Cardiac fibroblast (primary cell): Measurements from ENCODE around the gene MAGED1.
A peak's percentile ranks its signal among the peaks of the same experiment; 100 is the strongest.
"Not testable (repeated sequence)": the region's sequence is repeated elsewhere in the genome, so short reads cannot be mapped to it uniquely, and the experiment has no call there.

ENCODE experiments used
- DNase-seq, 2 donors: peaks; one replicate each; pipeline versions ENCODE4 v3.0.0 to v3.0.0-alpha.2; 2010; ENCODE audit warnings: low read depth in 2 of 2
- H3K4me3 ChIP-seq, 2 donors: replicated peaks in 1 of 2; 1 replicate in 1 of 2; 2 replicates in 1 of 2; pipeline ENCODE4 v1.5.1; 2011; ENCODE audit warnings: low read depth in 2 of 2, low read length in 2 of 2, mild to moderate bottlenecking in 2 of 2, moderate library complexity in 1 of 2
- CTCF ChIP-seq: IDR thresholded peaks from one replicate; pipeline ENCODE4 v1.5.1; 2011; ENCODE audit warnings: low read depth, mild to moderate bottlenecking, low read length, inconsistent platforms

Gene MAGED1

GRCh38 chrX:51893931-51894696, 691 bp downstream of the MAGED1 start:
- peak overlapping the region; percentile 67 to 70 for H3K4me3 ChIP-seq
- no peak for TF ChIP-seq CTCF
- DNase-seq = peak; percentile 22 to 54

- peak overlapping the region; percentile 67 to 70 for H3K4me3 ChIP-seq
- peak; percentile 34 for DNase-seq
- peak; percentile 24 for TF ChIP-seq CTCF
Observed at GRCh38 chrX:51894697-51895336, 1.4 kb downstream of the MAGED1 start.

GRCh38 chrX:51896626-51897025, 3.2 kb downstream of the MAGED1 start:
- H3K4me3 ChIP-seq = no peak overlapping the region
- DNase-seq = no peak
- no peak for TF ChIP-seq CTCF

GRCh38 chrX:51899741-51900140, 6.3 kb downstream of the MAGED1 start:
- peak; percentile 20 to 44 for DNase-seq
- no peak for TF ChIP-seq CTCF
- no peak overlapping the region for H3K4me3 ChIP-seq

GRCh38 chrX:51902510-51903050, 9.2 kb downstream of the MAGED1 start:
- no peak for DNase-seq
- no peak overlapping the region for H3K4me3 ChIP-seq
- TF ChIP-seq CTCF = no peak

GRCh38 chrX:51905152-51905551, 11.7 kb downstream of the MAGED1 start:
- H3K4me3 ChIP-seq, DNase-seq: not testable (repeated sequence)

GRCh38 chrX:51905711-51906110, 12.3 kb downstream of the MAGED1 start:
- no peak for DNase-seq
- H3K4me3 ChIP-seq = no peak overlapping the region
- TF ChIP-seq CTCF = no peak
